Fibroblast of villous mesenchyme (primary cell): Measurements from ENCODE around the gene FSTL4. TPM values are rescaled to one million over a fixed set of nuclear protein-coding genes. Genes with fewer than 3 reads are reported as not detected.

ENCODE experiments used
- DNase-seq: peaks from one replicate; pipeline ENCODE4 v3.0.0-alpha.2; 2010; ENCODE audit warnings: low read depth
- H3K4me3 ChIP-seq: 2 replicates; pipeline ENCODE4 v1.5.1; 2011; ENCODE audit warnings: low read depth, mild to moderate bottlenecking, low read length
- total RNA-seq: library from RNA; depleted of rRNA; stranded (reverse); fragments of >200 nt; gene quantifications from 2 replicates; pipeline ENCODE4 v1.2.3, GENCODE V29; 2012
- TF ChIP-seq, protein P1 (sequence below): IDR thresholded peaks from 2 replicates; pipeline ENCODE4 v1.5.1; 2012; ENCODE audit warnings: low read depth, mild to moderate bottlenecking, low read length; ENCODE audit not compliant: insufficient read depth

Gene FSTL4
- total RNA-seq, 1 donor, result not detected

DNA sequence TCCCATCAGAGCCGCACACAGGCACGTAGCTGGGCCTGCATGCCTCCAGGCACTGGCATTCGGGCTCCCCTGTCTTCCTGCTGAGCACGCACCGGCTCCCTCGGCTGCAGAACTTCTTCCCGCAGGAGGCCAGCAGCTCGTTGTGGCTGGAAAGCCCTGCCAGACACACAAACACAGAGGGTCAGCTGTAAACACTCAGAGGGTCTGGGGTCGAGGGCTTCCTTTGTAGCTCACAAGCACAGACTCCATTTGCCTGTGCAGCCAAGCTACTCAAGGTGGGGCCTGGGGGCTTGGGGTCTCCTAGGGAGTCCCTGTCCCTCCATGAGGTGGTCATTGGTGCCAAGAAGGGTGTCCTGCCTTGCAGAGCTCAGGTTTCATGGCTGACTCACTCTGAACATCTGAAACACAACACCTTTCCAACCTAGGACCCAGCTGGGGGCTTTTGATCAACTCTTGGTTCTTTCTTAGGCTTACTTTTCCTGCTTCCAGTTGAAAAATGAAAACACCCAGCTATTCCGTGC, 211.4 kb downstream of the FSTL4 start:
- no peak overlapping the region for H3K4me3 ChIP-seq
- DNase-seq, result no peak
- TF ChIP-seq, protein P1, sequence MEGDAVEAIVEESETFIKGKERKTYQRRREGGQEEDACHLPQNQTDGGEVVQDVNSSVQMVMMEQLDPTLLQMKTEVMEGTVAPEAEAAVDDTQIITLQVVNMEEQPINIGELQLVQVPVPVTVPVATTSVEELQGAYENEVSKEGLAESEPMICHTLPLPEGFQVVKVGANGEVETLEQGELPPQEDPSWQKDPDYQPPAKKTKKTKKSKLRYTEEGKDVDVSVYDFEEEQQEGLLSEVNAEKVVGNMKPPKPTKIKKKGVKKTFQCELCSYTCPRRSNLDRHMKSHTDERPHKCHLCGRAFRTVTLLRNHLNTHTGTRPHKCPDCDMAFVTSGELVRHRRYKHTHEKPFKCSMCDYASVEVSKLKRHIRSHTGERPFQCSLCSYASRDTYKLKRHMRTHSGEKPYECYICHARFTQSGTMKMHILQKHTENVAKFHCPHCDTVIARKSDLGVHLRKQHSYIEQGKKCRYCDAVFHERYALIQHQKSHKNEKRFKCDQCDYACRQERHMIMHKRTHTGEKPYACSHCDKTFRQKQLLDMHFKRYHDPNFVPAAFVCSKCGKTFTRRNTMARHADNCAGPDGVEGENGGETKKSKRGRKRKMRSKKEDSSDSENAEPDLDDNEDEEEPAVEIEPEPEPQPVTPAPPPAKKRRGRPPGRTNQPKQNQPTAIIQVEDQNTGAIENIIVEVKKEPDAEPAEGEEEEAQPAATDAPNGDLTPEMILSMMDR, result no peak

DNA sequence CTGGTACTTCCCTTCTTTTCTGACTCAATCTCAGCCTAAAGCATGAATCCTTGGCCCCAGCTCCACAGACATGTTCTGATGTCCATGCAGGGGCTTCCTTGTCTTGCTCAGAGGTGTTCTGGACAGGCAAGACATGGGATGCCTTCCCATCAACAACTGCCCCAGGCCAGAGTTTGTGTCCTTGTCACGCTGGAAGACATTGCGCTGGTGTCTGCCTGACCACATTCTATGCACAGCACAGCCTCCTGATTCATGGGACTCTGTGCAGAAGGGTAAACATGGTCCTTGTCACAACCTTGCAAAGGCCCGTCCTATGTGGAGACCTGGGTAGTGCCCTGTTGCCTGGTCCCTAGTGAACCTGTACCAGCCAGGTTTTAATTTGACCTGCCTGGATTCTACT, 212.2 kb downstream of the FSTL4 start:
- TF ChIP-seq, protein P1, result no peak
- no peak for DNase-seq
- H3K4me3 ChIP-seq, result no peak overlapping the region

DNA sequence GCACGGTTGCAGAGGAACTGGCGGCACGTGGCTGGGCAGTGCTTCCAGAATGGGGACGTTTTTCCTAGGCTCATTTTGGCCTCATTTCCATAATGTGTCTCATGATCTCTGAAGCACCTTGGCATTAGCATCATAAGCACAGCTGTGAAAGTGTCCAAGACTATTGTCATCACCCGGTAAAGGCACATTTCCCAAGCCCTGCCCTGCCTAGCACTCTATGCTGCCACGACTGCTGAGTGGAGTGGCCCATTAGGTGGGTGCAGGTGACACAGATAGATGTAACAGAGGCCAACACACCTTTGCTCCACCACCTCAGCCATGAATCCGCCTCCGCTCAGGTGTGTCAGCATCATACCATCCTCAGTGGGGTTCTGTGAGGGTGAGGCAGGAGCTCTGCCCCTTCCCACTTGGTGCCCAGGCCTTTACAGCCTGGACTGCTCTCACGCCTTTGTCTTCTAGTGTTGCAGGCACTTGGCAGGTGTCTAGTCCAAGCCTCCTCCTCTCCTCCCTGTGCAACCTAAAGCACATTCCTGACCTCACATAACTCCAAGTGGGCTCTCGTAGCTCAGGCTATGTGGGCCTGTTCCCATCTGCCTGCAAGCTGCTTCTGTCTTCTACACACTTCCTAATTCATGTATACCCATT, 213.0 kb downstream of the FSTL4 start:
- DNase-seq, result no peak
- TF ChIP-seq, protein P1, result no peak
- H3K4me3 ChIP-seq, result no peak overlapping the region

DNA sequence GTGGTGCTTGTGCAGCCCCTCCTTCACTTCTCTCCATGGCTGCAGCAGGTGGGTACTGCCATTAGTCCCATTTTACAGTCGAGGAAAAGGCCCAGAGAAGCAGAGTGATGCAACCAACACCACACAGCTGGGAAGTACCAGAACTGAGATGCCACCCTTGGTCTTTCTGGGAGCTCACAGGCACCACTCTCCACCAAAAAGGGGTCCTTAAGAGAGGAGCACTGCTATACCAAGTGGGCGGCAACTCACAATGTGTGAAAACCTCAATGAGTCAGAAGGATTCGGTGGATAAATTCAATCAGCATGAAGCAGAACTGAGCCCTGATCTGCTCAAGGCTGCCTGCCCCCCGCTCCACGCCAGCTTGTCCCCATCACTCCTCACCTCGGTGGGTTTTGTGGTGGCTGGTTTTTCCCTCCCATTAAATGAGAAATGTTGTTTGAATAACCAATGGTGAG, 213.7 kb downstream of the FSTL4 start:
- no peak overlapping the region for H3K4me3 ChIP-seq
- TF ChIP-seq, protein P1, result no peak
- no peak for DNase-seq

DNA sequence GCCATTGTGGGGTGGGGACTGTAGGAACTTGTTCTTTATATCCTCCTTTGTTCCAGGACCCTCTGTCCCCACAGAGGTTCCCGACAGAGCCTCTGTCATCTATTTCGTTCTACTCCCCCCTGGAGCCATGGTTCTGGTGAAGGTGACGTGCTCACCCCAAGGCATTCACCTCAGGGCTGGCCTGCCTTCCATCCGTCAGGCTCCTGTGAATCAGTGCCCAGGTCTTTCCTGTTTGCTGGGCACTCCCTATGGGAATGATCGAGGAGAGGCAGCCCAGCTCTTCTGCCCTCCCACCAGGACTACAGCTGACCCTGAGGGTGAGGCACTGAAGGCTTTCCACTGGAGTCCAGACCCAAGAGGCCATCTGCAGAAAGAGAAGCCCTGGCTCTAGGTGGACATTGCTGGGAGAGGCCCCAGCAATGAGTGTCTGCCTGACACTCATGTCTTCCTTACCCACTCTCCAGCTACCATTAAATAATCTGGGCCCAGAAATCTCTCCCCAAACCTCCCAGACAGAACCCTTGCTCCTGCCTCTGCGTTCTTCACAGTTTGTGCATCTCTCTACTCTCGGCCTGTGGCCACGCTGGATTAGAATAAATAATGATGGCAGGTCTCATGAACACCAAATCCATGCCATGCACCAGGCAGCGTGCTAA, 214.2 kb downstream of the FSTL4 start:
- no peak for DNase-seq
- no peak overlapping the region for H3K4me3 ChIP-seq
- TF ChIP-seq, protein P1, result no peak

DNA sequence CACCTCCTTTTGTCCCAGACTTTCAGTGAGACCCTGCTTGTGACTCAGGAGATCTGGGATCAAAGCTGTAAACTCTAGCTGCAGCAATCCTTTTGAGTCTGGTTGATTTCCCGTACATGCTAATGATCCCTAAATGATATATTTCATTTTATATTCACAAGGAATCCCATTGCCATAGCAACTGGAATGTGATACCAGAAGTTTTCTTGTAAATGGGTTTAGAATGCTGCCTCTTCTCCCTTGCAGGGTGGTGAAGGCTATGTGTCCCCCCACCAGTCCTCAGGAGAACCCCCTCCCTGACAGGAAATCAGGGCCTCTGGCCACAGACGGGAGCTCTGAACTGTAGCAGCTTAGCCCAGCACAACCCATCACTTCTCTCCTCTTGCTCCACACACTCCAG, 215.0 kb downstream of the FSTL4 start:
- DNase-seq, result no peak
- TF ChIP-seq, protein P1, result no peak
- H3K4me3 ChIP-seq, result no peak overlapping the region
